CD1c-positive myeloid dendritic cell (primary cell): ENCODE results near the gene RHOT2.

ENCODE experiments used
- DNase-seq: peaks from one replicate; pipeline ENCODE4 v3.0.0-alpha.2; 2016; ENCODE audit errors: extremely low spot score

RHOT2 gene

DNA sequence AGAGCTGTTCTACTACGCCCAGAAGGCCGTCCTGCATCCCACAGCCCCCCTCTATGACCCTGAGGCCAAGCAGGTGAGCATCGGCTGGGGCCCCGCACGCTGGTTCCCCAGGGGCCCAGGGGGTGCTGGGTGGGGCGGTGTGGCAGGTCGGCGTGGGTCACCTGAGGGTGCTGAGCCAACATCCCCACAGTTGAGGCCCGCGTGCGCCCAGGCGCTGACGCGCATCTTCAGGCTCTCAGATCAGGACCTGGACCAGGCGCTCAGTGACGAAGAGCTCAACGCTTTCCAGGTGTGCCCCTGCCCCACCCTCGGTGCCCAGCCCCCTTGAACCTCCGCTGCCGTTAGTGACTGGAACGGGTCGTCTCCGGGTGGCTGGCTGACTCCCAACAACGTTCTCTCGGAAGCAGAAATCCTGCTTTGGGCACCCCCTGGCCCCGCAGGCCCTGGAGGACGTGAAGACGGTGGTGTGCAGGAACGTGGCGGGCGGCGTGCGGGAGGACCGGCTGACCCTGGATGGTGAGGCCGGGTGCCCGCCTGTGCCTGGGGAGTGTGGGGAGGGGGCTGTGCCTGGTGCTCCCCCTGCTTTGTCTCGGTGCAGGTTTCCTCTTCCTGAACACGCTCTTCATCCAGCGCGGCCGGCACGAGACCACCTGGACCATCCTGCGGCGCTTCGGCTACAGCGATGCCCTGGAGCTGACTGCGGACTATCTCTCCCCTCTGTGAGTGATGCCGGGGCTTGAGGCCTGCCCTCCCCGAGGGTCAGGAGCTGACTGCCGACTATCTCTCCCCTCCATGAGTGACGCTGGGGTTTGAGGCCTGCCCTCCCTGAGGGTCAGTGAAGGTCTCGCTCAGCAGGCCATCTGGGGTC, 2.8 kb downstream of the RHOT2 start:
- DNase-seq = no peak

DNA sequence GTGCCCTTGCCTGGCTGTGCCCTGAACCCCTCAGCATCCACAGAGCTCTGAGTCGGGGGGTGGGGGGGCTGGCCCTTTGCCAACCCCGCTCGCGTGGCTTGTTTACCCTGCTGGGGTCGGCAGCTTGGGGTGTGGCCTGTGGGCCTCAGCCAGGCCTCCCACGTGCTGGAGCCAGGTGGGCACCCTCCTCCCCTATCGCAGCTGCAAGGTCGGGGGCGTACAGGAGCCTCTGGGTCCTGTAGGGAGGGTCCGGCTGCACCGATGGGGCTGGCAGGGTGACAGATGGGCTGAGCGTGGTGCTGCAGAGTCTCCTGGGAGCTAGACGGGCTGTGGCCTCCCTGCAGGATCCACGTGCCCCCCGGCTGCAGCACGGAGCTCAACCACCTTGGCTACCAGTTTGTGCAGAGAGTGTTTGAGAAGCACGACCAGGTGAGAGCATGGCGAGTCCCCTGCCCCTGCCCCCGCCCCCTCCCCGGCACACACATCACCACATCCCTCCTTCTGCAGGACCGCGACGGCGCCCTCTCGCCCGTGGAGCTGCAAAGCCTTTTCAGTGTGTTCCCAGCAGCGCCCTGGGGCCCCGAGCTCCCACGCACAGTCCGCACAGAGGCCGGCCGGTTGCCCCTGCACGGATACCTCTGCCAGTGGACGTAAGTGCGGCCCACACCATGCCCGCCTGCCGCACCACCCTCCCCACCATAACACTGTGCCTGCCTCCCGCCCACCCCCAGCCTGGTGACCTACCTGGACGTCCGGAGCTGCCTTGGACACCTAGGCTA, 3.6 kb downstream of the RHOT2 start:
- no peak for DNase-seq

DNA sequence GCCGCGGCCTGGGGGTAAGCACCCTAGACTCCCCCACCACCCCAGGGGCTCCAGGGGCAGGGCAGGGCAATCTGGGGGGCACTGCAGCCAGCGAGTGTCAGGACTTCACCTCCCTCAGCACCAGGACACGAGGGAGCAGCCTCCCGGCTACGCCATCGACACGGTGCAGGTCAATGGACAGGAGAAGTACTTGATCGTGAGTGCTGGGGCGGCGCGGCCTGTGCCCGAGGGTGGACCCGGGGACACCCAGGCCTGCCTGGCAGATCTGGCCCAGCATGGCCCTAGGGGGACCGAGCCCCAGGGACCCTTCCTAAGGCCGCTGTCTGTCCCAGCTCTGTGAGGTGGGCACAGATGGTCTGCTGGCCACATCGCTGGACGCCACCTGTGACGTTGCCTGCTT, 4.4 kb downstream of the RHOT2 start:
- no peak for DNase-seq

DNA sequence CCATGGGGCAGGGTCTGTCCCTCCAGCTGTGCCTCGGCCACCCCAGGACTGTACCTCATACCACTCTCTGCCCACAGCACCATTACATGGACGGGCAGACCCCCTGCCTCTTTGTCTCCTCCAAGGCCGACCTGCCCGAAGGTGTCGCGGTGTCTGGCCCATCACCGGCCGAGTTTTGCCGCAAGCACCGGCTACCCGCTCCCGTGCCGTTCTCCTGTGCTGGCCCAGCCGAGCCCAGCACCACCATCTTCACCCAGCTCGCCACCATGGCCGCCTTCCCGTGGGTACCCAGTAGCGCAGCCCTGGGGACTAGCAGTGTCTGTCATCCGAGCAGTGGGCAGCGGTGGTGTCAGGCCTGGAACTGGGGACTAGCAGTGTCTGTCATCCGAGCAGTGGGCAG, 4.9 kb downstream of the RHOT2 start:
- no peak for DNase-seq

DNA sequence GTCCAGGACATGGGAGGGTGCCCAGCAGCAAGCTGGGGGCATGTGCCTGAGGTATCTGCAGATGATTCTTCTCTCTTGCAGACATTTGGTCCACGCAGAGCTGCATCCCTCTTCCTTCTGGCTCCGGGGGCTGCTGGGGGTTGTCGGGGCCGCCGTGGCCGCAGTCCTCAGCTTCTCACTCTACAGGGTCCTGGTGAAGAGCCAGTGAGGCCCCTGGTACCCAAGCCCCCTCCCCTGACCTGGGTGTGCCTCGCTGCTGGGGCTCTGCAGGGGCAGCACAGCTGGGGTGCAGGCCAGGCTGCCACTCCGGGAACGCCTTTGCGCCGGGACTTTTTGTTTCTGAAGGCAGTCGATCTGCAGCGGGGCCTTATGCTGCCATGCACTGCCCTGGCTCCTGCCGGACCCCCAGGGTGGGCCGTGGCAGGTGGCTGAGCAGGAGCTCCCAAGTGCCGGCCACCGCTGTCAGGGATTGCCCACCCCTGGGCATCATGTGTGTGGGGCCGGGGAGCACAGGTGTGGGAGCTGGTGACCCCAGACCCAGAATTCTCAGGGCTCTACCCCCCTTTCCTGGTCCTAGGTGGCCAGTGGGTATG, 5.6 kb downstream of the RHOT2 start:
- DNase-seq = no peak

DNA sequence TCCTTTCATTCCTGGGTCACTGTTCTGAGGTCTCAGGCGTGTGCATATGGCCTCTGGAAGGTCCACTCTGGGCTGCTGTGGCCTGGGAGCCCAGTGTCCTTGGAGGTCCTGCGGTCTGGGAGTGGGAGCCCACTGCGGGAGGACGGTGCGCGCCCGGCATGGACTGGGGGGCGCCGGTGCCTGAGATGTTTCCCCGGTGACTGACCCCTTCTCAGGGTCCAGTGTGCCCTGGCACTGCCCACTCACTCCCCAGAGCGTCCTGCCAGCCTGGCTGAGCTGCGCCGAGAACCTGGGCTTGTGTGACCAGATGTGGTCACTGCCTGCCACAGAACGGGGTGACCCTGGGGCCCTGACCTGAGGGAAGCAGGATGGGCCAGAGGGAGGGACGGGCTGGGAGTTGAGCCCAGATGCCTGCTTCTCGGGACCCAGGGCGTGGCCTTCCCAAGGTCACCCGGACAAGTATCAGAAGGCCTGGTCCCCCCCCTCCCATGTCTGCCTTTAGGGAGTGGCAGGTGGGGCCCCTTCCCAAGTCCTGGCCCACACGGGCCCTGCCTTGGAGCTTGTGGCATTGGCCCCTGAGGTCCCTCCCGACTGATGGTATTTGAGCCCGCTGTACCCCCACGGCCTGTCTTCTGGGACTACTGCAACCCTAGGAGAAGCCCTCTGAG, 6.4 kb downstream of the RHOT2 start:
- DNase-seq = no peak

DNA sequence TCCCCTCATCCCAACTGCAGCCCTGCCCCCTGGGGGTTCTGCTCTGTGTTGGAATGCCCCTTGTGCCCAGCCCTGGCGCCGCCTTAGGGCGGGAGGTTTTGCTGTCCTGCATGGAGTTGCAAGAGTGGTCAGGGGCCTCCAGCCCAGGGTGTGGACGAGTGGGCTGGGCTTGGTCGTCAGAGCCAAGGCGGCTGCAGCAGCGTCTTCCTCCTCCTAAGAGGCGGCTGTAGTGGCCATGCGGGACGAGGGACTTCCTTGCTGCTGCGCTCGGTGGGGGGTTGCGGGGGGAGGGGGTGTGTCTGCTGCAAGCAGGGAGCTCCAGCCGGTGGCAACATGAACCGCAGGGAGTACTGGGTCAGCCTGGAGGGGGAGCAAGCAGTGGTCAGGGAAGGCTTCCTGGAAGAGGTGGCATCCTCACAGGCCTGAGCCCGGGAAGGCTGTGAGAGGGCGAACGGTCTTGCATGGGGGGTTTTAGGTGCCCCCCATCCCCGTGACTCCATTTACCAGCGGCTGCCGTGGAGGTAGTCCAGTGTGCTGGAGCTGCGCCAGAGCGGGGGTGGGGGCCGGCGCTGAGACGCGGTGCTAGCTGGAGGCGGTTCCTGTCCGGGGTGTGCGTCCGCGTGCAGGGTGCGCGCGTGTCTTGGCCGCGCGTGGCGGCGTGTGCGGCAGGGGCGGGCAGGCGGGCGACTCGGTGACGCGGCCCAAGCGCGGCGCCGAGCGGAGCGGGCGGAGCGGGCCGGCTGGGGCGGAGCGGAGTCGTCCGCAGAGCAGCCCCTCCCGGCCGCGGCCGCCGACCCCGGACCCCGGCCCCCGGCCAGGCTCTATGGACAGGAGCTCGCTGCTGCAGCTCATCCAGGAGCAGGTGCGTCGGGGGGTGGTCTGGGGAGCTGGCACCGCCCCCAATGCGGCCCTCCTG, 7.3 kb downstream of the RHOT2 start, which contains the start of gene RHBDL1:
RHBDL1 (plus strand) TSS at position 704 of the 916 bp plus-strand sequence; CDS start at position 824, 120 bp downstream.
- peak; percentile 48 for DNase-seq

DNA sequence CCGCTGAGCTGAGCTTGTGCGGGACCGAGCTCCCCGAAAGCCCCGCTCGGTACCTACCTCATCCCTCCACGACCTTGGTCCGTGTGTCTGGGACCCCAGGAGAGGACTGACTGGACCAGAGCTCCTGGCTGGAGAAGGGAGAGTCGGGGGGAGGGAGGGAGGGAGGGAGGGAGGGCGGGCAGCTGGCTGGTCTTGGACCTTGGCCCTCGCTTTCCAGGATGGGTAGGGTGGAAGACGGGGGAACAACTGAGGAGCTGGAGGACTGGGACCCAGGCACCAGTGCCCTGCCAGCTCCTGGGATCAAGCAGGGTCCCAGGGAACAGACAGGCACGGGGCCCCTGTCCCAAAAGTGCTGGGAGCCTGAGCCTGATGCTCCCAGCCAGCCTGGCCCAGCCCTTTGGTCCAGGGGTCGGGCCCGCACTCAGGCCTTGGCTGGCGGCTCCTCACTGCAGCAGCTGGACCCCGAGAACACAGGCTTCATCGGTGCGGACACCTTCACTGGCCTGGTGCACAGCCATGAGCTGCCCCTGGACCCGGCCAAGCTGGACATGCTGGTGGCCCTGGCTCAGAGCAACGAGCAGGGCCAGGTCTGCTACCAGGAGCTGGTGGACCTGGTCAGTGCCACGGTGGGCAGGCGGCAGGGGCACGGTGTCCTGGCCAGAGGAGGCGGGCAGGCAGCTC, 8.1 kb downstream of the RHOT2 start:
- DNase-seq = no peak

DNA sequence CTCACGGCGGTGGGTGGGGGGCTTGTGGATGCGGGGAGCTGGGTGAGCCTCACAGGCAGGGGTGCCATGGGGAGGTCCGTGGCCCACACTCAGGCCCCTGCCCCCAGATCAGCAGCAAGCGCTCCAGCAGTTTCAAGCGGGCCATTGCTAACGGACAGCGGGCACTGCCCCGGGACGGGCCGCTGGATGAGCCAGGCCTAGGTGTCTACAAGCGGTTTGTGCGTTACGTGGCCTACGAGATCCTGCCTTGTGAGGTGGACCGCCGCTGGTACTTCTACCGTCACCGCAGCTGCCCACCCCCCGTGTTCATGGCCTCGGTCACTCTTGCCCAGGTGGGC, 8.6 kb downstream of the RHOT2 start:
- no peak for DNase-seq

DNA sequence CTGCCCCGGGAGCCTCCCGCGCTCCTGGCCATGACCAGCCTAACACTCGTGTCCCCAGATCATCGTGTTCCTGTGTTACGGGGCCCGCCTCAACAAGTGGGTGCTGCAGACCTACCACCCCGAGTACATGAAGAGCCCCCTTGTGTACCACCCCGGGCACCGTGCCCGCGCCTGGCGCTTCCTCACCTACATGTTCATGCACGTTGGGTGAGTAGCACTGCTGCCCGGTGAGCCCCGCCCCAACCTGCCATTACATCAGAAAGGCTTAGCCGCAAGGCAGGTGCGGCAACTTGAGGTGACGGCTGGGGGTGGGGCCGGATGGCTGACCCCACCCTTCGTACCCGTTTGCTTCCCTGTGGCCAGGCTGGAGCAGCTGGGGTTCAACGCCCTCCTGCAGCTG, 9.0 kb downstream of the RHOT2 start:
- no peak for DNase-seq

DNA sequence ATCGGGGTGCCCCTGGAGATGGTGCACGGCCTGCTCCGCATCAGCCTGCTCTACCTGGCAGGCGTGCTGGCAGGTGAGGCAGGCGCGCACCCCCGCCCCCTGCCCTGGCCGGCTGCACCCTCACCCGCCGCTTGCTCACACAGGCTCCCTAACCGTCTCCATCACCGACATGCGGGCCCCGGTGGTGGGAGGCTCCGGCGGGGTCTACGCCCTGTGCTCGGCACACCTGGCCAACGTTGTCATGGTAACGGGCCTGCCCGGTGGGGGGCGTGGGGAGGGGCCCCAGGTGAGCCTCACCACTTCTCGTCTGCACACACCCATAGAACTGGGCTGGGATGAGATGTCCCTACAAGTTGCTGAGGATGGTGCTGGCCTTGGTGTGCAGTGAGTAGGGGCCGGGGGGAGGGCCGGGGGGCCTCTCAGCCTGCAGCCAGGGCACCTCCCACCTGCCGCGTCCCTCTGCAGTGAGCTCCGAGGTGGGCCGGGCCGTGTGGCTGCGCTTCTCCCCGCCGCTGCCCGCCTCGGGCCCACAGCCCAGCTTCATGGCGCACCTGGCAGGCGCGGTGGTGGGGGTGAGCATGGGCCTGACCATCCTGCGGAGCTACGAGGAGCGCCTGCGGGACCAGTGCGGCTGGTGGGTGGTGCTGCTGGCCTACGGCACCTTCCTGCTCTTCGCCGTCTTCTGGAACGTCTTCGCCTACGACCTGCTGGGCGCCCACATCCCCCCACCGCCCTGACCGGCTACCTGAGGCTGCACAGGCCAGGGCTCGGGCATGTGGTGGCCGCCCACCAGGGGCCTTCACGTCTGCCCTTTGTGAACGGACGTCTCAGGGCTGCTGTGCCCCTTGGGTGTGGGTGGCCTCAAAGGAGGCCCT, 9.6 kb downstream of the RHOT2 start:
- no peak for DNase-seq

DNA sequence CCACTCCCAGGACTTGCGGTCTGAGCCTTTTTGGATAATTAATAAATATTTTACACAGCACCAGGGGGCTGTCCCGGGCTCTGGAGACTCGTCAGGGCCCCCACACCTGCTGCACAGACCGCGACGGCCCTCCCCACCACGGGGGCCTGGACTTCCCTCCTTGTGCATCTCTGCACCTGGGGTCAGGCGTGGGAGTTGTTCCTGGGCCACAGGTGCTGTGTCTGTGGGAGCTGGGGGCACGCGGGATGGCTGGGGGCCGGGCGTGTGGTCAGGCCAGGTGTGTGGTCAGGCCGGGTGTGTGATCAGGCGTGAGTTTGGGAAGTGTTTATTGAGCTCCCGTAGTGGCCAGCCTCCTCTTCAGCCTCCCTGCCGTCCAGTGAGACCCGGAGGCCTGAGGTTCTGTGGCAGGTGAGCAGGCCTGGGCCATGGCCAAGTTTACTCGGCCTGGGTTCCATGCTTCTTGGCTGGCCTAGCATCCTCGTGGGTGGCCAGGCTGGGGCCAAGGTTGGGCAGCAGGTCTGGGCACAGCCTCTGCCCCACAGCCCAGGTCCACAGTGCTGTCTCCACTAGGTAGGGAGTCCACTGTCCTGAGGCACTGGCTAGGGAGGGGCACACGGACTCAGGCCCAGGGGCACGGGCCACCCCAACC, 10.4 kb downstream of the RHOT2 start:
- no peak for DNase-seq

DNA sequence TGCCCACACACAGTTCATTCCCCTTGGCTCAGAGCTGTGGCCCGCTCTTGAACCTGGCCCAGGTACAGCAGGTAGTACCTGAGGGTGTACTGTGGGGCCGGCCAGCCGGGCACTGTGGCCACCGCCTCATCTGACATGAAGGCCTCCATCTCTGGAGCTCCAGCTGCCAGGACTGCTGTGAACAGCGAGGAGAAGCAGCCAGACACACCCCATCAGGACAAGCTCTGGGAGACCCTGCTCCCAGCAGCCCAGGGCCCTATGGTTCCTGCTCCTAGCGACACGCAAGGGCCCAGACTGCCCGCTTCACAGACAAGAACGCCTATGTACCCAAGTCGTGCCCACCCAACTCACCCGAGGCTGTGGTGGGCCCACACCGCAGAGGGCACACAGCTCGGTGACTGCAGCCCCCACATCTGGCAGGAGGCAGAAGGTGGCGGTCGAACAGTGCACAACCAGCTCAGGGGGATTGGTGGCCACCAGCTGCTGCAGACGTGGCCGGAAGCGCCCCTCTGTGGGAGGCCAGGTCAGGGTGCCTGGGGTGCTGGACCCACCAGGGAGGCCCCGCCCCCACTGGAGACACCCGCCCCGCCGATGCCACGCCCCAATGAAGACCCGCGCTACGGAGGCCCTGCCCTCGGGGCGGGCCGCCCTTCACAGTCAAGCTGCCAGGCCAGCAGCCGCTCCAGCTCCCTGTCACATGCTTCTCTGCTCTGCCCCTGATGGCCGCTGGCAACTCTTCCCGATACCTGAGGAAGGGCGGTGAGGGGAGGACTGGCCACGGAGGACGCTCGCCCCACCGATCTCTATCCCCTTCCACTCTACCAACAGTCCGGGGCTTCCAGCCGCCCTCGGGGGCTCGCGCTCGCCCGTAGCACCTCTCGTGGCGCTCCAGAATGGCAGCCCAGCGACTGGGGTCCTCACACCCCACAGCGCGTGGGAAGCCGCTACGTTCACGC, 11.2 kb downstream of the RHOT2 start:
- peak; percentile 57 for DNase-seq

DNA sequence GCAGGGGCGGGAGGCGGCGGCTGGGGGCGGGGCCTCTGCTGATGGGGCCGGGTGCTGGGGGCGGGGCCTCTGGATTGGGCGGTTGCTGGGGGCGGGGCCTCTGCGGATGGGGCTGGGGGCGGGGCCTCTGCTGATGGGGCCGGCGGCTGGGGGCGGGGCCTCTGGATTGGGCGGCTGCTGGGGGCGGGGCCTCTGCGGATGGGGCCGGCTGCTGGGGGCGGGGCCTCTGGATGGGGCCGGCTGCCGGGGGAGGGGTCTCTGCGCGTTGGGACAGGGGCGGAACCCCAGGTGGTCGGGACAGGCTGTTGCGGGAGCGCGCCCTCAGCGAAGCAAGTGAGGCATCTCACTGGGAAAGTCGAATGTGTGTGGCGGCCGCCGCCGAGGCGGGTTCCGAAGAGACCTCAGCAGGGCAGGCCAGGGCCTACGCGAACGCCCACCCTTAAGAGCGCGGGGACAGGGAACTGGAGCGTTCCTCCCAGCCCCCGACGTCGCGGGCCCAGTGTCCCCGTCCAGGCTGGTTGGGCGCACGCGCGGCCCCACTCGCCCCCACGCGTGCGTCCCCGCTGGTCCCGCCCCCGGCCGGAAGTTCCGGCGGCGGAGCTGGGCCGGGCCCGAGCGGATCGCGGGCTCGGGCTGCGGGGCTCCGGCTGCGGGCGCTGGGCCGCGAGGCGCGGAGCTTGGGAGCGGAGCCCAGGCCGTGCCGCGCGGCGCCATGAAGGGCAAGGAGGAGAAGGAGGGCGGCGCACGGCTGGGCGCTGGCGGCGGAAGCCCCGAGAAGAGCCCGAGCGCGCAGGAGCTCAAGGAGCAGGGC, 12.1 kb downstream of the RHOT2 start, which contains the start of gene STUB1:
STUB1 (plus strand) TSS at position 597 of the 811 bp plus-strand sequence; CDS start at position 713, 116 bp downstream.
- DNase-seq = peak; percentile 95

DNA sequence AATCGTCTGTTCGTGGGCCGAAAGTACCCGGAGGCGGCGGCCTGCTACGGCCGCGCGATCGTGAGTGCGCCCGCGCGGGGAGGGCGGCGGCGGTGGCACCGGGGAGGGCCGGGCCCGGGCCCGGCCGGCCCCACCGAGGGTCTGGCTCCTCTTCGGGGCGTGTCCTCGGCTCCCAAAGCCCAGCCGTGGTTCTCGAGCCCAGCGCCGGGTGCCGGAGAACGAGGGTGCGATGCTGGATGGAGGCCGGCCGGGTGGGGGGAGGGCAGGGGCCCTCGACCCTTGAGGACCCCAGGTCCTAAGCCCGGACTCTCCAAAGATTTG, 12.7 kb downstream of the RHOT2 start:
- DNase-seq = no peak

DNA sequence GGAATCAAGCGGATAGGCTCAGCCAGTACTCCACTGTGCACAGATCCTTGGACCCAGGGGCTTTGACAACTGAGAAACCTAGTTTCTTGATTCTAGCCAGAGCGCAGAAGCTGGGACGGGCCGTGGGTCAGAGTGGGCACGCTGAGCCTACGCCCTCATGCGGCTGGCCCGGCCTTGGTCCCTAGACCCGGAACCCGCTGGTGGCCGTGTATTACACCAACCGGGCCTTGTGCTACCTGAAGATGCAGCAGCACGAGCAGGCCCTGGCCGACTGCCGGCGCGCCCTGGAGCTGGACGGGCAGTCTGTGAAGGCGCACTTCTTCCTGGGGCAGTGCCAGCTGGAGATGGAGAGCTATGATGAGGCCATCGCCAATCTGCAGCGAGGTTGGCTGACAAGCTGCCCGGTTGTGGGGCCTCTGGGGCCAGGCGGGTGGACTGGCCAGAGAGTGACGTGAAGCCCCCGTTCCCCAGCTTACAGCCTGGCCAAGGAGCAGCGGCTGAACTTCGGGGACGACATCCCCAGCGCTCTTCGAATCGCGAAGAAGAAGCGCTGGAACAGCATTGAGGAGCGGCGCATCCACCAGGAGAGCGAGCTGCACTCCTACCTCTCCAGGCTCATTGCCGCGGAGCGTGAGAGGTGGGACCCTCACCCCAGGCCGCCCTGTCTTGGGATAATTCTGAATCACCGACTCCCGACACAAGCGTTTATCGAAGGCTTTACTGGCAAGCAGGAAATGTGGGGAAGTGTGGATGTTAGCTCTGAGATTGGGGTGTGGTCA, 13.2 kb downstream of the RHOT2 start:
- peak; percentile 45 for DNase-seq
